ENCODE results near the gene CYP2F1. TPM values are rescaled to one million over a fixed set of nuclear protein-coding genes. Genes with fewer than 3 reads are reported as not detected.

CYP2F1 gene, protein sequence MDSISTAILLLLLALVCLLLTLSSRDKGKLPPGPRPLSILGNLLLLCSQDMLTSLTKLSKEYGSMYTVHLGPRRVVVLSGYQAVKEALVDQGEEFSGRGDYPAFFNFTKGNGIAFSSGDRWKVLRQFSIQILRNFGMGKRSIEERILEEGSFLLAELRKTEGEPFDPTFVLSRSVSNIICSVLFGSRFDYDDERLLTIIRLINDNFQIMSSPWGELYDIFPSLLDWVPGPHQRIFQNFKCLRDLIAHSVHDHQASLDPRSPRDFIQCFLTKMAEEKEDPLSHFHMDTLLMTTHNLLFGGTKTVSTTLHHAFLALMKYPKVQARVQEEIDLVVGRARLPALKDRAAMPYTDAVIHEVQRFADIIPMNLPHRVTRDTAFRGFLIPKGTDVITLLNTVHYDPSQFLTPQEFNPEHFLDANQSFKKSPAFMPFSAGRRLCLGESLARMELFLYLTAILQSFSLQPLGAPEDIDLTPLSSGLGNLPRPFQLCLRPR
- not detected for total RNA-seq

GRCh38 chr19:41114132-41114531 lies at the start of gene CYP2F1:
Gene CYP2F1 (plus strand): TSS chr19:41114432. CDS start chr19:41116189, 1,757 bp downstream.
- no peak within 1 kb of the TSS for H3K4me3 ChIP-seq
- H3K4me1 ChIP-seq = no peaks in the 10 kb centered on the region
- no peaks in the 10 kb centered on the region for H3K36me3 ChIP-seq
- H3K9me3 ChIP-seq = no peaks in the 10 kb centered on the region
- TF ChIP-seq, protein P1, sequence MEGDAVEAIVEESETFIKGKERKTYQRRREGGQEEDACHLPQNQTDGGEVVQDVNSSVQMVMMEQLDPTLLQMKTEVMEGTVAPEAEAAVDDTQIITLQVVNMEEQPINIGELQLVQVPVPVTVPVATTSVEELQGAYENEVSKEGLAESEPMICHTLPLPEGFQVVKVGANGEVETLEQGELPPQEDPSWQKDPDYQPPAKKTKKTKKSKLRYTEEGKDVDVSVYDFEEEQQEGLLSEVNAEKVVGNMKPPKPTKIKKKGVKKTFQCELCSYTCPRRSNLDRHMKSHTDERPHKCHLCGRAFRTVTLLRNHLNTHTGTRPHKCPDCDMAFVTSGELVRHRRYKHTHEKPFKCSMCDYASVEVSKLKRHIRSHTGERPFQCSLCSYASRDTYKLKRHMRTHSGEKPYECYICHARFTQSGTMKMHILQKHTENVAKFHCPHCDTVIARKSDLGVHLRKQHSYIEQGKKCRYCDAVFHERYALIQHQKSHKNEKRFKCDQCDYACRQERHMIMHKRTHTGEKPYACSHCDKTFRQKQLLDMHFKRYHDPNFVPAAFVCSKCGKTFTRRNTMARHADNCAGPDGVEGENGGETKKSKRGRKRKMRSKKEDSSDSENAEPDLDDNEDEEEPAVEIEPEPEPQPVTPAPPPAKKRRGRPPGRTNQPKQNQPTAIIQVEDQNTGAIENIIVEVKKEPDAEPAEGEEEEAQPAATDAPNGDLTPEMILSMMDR (IDR thresholded peaks at IDR 0.05) = no peak
- H3K27ac ChIP-seq = no peak within 1 kb of the TSS
- no peak for DNase-seq
- no peaks in the 10 kb centered on the region for H3K27me3 ChIP-seq
- intact Hi-C loops (cut with DNase I; ENCODE audit: low total_unique reads) = no loop called here

GRCh38 chr19:41064974-41065569 lies 49.2 kb upstream of the CYP2F1 start:
- no peak for DNase-seq
- no peak for TF ChIP-seq POLR2A (IDR thresholded peaks at IDR 0.05)
- TF ChIP-seq, protein P1 (IDR thresholded peaks at IDR 0.05) = no peak
- H3K4me3 ChIP-seq = no peak overlapping the region
- no peaks in the 10 kb centered on the region for H3K9me3 ChIP-seq
- H3K4me1 ChIP-seq = no peaks in the 10 kb centered on the region
- no peak overlapping the region for H3K27ac ChIP-seq
- H3K27me3 ChIP-seq = no peaks in the 10 kb centered on the region
- no peaks in the 10 kb centered on the region for H3K36me3 ChIP-seq
- intact Hi-C loops (cut with DNase I; ENCODE audit: low total_unique reads) = no loop called here

DNA sequence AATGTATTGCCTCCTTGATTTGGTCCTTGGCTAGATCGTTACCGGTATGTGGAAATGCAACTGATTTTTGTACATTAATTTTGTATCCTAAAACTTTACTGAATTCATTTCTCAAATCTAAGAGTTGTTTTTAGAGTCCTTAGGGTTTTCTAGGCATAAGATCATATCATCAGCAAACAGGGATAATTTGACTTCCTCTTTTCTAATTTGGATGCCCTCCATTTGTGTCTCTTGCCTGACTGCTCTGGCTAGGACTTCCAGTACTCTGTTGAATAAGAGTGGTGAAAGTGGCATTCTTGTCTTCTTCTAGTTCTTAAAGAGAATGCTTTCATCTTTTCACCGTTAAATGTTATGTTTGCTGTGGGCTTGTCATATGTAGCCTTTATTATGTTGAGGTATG lies 37.9 kb upstream of the CYP2F1 start:
- no peak for DNase-seq
- TF ChIP-seq, protein P1 (IDR thresholded peaks at IDR 0.05) = no peak
- no peak for TF ChIP-seq POLR2A (IDR thresholded peaks at IDR 0.05)
- Histone ChIP-seq H3K4me3 (no peak overlapping the region), H3K27ac (no peak overlapping the region), H3K27me3 (no peaks in the 10 kb centered on the region), H3K9me3 (peaks cover 0 to 3% of the 10 kb centered on the region in 2 donors), H3K4me1 (no peaks in the 10 kb centered on the region), H3K36me3 (no peaks in the 10 kb centered on the region)
- intact Hi-C loops (cut with DNase I; ENCODE audit: low total_unique reads) = no loop called here

DNA sequence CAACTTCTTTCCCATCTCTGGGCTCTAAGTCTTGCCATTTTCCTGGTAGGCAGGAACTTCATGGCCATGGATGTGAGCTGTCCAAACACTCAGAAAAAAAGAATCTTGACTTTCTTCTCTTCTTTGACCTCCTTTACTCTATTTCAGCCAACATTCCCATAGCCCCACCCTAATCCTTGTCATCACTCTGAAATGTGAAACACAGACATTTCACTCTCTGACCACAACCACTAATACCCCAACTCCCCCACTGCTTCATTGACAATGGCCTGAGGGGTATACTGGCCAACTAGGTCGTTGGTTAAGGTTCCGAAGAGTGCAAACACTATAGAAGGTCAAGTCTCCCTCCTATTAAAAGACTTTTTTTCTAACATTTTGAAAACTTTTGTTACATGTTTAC lies 30.7 kb upstream of the CYP2F1 start:
- TF ChIP-seq, protein P1 (IDR thresholded peaks at IDR 0.05) = no peak
- no peak for TF ChIP-seq POLR2A (IDR thresholded peaks at IDR 0.05)
- Histone ChIP-seq H3K4me3 (no peak overlapping the region), H3K27me3 (no peaks in the 10 kb centered on the region), H3K9me3 (peaks cover 0 to 3% of the 10 kb centered on the region in 2 donors), H3K4me1 (no peaks in the 10 kb centered on the region), H3K27ac (no peak overlapping the region), H3K36me3 (no peaks in the 10 kb centered on the region)
- DNase-seq = no peak
- intact Hi-C loops (cut with DNase I; ENCODE audit: low total_unique reads) = no loop called here

DNA sequence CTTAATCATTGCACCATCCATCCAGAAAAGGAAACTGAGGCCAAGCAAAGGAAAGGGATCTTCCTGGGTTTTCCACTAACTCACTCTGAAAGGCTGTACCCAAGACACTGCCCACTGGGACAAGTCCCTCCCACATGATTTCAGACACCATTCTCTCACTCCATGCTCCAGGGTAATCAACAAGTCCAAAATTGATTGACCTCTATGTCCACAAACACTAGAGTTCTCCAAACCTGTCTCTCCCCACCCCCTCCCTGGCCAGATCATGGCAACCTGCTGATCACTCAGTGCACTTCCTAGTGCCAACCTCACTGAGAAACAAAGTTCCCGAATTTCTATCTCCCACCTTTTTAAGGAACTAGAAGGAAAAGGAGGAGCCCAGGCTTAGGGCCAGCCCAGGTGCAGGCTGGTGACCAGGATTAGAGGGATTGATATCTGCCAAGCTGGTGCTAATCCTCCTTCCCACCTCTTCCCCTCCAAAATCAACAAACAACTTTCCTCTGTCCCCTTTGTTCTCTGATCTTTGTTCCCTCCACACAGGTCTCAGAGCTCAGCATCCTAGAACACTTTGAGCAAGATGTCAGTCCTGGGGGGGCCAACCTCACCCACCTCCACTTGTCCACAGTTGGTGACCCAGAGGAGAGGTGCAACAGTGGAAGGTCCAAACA lies 28.4 kb upstream of the CYP2F1 start:
- no peak for TF ChIP-seq POLR2A (IDR thresholded peaks at IDR 0.05)
- TF ChIP-seq, protein P1 (IDR thresholded peaks at IDR 0.05) = no peak
- Histone ChIP-seq H3K27me3 (peaks cover 0 to 6% of the 10 kb centered on the region in 2 donors), H3K27ac (no peak overlapping the region), H3K4me3 (no peak overlapping the region), H3K36me3 (no peaks in the 10 kb centered on the region), H3K4me1 (no peaks in the 10 kb centered on the region), H3K9me3 (no peaks in the 10 kb centered on the region)
- intact Hi-C loops (cut with DNase I; ENCODE audit: low total_unique reads) = no loop called here
- DNase-seq = no peak
